GM21360 (cell line): ENCODE measurements around the gene SLC9A4.

Source experiments
- ATAC-seq: cut with Tn5 transposase; IDR thresholded peaks from one replicate; pipeline ENCODE4 v1.9.1; 2021; ENCODE audit warnings: mild to moderate bottlenecking, moderate library complexity; ENCODE audit not compliant: unreplicated experiment

Gene SLC9A4

GRCh38 chr2:102451968-102452367, 21.1 kb upstream of the SLC9A4 start:
- no peak for ATAC-seq

- no peak for ATAC-seq
Measured at GRCh38 chr2:102453501-102453900, 19.5 kb upstream of the SLC9A4 start.

- no peak for ATAC-seq
Measured at GRCh38 chr2:102455061-102455670, 17.9 kb upstream of the SLC9A4 start.

DNA sequence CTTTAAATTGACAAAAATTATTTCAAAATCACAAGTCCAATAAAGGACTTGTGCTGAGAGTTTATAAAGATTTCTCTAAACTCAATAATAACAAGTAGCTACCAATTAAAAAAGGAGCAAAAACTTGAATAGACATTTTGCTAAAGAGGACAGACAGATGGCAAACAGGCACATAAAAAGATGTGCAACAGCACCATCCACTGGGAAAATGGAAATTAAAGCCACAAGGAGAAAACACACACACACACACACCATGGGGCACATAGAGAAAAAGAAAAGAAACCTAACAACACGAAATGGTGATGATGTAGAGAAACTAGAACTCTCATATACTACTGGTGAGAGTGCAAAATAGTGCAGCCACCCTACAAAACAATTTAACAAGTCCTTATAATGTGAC, 12.6 kb upstream of the SLC9A4 start:
- ATAC-seq = no peak

GRCh38 chr2:102461188-102461587, 11.8 kb upstream of the SLC9A4 start:
- no peak for ATAC-seq

DNA sequence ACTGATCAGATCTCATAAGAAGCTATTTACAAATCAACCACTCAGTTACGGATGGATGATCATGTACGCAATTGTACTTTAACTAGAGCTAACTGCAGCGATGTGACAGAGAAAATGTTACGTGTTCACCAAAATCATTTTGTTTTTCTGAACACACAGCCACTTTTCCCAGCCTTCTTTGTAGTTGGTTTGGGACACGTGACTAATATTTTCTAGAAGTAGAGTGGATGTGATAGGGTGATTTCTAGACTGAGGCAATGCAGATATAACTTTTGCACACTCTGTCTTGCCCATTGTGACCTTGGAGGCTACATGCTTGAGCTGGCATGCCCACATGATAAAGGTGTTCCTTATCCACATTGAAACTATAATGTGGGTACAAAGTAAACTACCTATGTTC, 9.9 kb upstream of the SLC9A4 start:
- no peak for ATAC-seq

DNA sequence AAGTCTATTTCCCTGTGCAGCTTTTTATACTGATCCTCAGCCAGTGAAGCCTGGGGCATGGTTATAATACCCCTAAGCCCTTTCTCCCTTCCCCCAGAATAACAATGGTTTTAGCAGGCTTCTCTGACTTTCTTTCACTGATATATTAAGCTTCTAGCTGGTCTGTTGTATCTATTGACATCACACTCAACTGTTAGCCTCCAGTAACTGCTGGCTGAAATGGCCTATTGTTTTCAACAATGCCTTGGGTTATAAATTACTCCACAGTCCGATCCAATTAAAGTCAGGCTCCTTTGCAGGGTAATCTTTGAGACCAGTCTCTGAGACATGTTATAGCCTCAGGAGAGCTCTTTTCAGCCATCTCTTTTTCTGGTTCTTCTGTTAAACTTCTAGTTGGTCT, 2.9 kb upstream of the SLC9A4 start:
- no peak for ATAC-seq

- no peak for ATAC-seq
Measured at GRCh38 chr2:102473631-102474030, 605 bp downstream of the SLC9A4 start.

GRCh38 chr2:102474785-102475184, 1.8 kb downstream of the SLC9A4 start:
- ATAC-seq = no peak

- ATAC-seq = no peak
Measured at GRCh38 chr2:102478686-102479470, 5.9 kb downstream of the SLC9A4 start.

DNA sequence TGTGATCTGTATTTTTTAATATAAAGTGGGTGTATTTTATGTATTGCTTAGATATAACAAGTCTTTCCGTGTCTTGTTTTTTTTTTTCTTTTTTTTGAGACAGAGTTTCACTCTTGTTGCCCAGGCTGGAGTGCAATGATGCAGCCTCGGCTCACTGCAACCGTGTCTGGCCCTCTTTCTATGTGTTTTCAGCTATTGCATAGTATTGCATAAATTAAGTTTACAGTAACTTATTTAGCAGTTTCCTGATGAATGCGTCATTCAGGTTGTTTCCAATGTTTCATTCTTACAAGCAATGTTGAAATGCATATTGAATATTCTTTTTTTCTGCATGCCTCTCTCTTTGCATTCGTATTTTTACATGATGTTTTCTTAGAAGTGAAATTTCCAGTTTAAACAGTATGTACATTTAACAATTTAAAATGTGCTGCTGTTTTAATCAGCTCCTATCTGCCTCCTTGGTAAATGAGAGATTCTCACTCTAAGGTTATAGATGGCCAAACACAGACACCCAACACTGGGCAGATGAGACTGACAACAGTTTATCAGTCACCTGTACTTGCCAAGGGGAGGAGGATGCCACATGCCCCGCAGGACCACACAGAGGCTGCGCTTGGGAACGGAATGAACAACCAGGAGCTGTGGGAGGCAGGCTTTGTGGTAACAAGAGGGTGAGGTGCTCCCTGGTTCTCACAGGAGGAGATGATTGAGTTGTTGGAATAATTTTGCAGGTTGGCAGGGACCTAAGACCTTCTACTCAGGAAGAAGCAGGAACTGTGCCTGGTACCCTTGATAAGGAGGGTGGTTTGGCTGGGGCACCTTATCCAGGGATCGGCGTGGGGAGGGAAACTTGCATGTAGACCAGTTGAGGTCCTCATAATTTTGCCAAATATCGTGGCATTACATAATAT, 7.5 kb downstream of the SLC9A4 start:
- ATAC-seq = no peak

DNA sequence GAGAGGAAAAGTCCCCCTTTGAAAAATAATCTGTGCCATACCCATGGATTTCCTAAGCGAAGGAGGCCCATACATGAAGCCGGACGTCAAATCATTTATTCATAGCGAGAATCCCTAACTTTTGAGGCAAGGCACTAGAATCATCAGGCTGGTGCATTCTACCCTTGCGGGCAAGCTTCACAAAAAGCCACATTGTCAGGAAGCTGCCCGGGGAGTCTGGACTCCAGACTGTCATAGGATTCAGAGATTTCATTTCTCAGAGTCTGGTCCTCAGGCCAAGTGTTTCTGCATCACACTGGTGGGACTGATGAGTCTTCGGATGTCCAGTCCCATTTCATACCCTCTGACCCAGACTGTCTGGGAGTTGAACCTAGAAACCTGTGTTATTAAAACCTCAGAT, 8.9 kb downstream of the SLC9A4 start:
- ATAC-seq = no peak

DNA sequence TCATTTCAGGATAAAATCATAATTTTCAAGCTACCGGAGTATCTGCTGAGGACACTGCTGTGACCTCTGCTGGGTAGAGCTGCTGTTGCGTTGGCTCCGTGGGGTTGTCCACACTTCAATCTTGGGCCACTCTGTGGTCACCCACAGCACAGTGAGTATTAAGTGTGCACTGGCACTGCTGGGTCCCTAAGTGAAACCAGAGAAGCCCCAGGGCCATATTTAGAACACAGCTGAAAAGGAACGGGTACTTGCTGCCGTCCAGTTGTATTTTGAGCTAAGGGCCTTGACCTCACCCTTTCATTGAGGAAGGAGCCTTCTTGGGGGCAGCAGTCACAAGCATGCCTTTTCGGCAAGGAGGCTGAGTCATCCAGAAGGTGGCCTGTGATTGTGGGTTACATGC, 10.1 kb downstream of the SLC9A4 start:
- ATAC-seq = no peak

GRCh38 chr2:102484310-102485061, 11.5 kb downstream of the SLC9A4 start:
- ATAC-seq = no peak

DNA sequence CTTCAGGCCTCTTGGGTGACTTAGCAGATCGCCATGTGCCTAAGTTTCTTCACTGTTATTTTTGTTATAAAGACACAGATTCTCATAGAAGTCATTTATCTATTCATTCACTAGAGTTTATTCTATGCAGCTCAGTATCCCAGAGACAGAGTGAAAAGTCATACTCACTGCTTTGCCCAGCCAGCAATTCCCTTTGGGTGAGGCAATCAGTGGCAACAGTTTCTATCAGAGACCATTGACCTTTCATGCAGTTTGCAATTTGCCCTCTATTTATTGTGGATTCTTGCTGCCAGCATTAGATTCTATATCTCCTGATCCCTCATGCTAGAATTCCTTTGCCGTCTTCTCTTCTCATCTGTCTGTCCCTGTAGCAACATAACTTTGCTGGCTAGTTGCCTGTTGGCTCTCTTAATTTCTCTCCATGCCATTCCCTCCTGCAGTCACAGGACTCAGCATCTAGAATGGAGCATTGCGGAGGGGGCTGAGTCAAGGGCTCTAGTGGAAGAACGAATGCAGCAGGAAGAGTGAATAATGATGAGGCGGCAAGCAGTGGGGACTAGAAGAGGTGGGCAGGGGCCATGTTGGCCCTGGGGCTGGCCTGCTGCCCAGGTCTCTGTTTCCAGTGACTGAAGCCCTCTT, 12.2 kb downstream of the SLC9A4 start:
- ATAC-seq = no peak

- no peak for ATAC-seq
Measured at GRCh38 chr2:102486941-102487702, 14.1 kb downstream of the SLC9A4 start.

DNA sequence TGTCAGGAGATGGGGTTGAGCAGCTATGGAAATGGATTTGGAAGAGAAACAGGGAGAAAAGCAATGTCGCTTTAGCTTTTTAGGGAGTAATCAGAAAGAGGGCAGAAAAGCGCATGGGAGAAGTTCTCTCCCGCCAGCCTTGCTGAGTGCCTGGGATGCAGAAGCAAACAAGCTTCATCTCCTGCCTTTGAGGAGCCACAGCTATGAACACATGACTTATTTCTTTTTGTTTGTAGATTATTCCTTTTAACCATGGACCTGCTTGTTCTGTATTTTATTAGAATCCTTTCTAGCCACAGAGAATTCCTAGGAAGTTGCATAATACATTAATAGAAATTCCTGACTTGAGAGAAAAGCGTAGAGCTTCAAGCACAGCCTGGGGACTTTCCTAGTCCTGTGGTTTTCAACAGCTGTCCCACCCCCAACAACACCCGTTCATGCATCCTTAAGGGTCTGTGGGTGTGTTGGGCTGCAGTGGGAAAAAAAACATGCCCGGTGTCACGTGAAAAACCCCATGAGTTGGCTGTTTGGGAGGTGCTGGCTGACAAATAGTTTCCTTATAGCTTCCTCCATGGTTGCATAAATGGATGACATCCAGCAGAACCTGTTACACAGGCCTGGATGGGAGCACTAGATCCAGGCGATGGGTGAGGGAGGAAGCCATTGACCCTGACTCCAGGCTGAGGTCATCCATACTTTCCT, 14.9 kb downstream of the SLC9A4 start:
- ATAC-seq = no peak

GRCh38 chr2:102489646-102490045, 16.6 kb downstream of the SLC9A4 start:
- no peak for ATAC-seq

DNA sequence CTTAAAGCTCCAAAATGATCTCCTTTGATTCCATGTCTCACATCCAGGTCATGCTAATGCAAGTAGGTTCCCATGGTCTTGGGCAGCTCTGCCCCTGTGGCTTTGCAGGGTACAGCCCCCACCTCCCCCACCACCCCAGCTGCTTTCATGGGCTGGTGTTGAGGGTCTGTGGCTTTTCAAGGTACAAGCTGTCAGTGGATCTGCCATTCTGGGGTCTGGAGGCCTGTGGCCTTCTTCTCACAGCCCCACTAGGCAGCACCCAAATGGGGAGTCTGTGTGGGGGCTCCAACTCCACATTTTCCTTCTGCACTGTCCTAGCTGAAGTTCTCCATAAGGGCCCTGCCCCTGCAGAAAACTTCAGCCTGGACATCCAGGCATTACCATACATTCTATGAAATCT, 19.0 kb downstream of the SLC9A4 start:
- no peak for ATAC-seq
